H7 (cell line): ENCODE results near the gene ASB9. TPM values are rescaled to one million over a fixed set of nuclear protein-coding genes. Genes with fewer than 3 reads are reported as not detected.
"Not testable (repeated sequence)": the region's sequence is repeated elsewhere in the genome, so short reads cannot be mapped to it uniquely, and the experiment has no call there.

Experiments
- DNase-seq: peaks from one replicate; pipeline ENCODE4 v3.0.0; 2012
- H3K27me3 ChIP-seq: 2 replicates; pipeline ENCODE4 v1.6.0; 2011; ENCODE audit warnings: mild to moderate bottlenecking, low read length; ENCODE audit not compliant: control insufficient read depth, insufficient read depth
- H3K36me3 ChIP-seq: replicated peaks from 2 replicates; pipeline ENCODE4 v1.5.1; 2011; ENCODE audit warnings: low read length; ENCODE audit not compliant: control insufficient read depth, insufficient read depth
- H3K4me3 ChIP-seq: 2 replicates; pipeline ENCODE4 v1.5.1; 2011; ENCODE audit warnings: low read depth, mild to moderate bottlenecking, control low read depth, low read length, moderate library complexity; ENCODE audit not compliant: insufficient read depth
- total RNA-seq: library from RNA; depleted of rRNA; stranded (reverse); fragments of >200 nt; shearing (Covaris generic); gene quantifications from 2 replicates; pipeline ENCODE4 v1.2.3, GENCODE V29; 2014; rRNA removed

The ASB9 gene
- 2.7 and 2.9 TPM in 2 replicates for total RNA-seq

DNA sequence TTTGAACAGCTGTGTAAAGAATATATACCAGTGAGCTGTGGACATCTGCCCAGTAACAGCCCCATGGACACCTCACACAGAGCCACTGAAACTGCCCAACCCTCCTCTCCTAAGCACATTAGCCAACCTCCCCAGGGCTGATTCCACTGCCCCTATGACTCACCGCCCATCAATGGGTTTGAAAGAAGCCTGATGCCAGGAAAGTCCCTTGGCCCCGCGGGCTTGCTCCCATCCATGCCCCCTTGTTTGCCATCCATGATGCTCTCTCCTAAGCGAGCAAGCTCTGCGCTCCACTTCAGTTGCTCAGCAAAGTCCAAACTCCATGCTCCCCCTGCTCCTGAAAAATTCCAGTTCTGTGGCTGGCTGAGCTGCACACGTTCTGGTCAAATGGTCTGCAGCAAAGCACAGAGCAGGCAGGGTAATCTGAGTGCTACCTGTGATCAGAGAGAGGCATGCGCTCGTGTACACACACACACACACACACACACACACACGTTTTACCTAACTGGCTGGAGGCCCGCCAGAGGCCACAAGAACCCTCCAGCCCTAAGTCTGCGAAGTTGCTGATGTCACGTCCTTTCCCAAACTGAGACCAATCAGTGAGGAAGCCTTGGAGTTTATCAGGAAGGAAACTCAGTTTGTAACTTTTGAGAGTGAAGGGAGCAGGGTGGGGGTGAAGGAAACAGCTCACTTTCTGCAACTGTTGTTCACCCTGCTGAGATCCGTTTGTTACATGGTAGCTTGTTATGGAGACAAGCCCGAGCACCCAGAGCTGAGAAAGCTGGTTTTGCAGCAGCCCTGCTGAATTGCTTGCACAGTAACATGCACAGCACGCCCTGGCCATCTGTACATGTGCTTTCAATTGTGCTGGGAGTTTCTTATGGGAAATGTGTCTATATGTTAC is at the start of gene ASB9:
Gene ASB9, minus strand, starts transcription at position 466 of the 904 bp plus-strand sequence. Its CDS starts 209 bp downstream, at position 257.
- Histone ChIP-seq H3K36me3 (no peaks in the 10 kb centered on the region), H3K4me3 (no peak within 1 kb of the TSS), H3K27me3 (no peaks in the 10 kb centered on the region)
- peak; percentile 51 for DNase-seq

DNA sequence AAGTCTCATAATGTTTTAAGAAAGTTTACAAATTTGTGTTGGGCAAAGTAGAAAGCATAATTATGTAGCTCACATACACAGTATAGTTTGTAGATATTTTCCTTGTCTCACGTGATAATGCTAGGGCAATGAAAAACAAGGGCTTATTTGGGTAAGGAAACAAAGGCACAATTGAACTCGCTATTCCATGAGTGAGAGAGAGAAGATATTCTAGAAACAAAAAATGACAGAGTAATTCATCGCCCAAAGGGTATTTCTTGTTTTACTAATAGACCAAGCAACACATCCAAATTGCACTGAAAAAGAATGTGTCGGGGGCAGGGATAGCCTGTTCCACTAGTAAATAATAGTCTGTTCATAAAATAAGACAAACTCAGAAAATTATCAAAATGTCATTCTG is 49.2 kb upstream of the ASB9 start:
- H3K36me3 ChIP-seq = peaks cover 1% of the 10 kb centered on the region; the same call in 1 of the 2 replicates
- H3K4me3 ChIP-seq = no peak overlapping the region
- no peak for DNase-seq
- no peaks in the 10 kb centered on the region for H3K27me3 ChIP-seq

- no peak for DNase-seq
- no peak within 1 kb of the TSS for H3K4me3 ChIP-seq
- no peaks in the 10 kb centered on the region for H3K27me3 ChIP-seq
- no peaks in the 10 kb centered on the region for H3K36me3 ChIP-seq
Measured at GRCh38 chrX:15315509-15315908, 45.6 kb upstream of the ASB9 start, which contains the start of gene ASB11. Gene ASB11, minus strand, starts transcription at chrX:15315640. Its CDS starts 35 bp downstream, at chrX:15315605.

DNA sequence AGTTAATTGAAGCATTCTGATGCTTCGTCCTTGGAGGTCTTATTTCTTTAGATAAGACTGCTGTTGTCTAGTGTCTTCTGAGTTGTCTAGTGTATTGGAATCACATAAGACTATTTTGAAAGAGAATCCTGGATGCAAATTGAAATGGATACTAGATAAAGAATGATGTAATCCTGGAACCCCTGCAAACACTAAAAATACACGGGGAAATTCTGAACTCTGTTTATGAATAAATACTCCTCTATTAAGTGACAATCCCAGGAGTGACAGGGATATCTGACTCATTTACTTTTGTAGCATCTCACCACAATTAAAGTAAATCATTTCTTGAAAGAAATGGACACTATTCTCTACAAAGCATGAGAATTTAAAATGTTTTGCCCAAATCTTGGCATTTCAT is 44.6 kb upstream of the ASB9 start:
- H3K4me3 ChIP-seq = no peak overlapping the region
- no peaks in the 10 kb centered on the region for H3K27me3 ChIP-seq
- H3K36me3 ChIP-seq = no peaks in the 10 kb centered on the region
- DNase-seq = no peak

GRCh38 chrX:15311119-15311518 is 41.2 kb upstream of the ASB9 start:
- H3K36me3 ChIP-seq = no peaks in the 10 kb centered on the region
- H3K27me3 ChIP-seq = no peaks in the 10 kb centered on the region
- no peak for DNase-seq
- no peak overlapping the region for H3K4me3 ChIP-seq

DNA sequence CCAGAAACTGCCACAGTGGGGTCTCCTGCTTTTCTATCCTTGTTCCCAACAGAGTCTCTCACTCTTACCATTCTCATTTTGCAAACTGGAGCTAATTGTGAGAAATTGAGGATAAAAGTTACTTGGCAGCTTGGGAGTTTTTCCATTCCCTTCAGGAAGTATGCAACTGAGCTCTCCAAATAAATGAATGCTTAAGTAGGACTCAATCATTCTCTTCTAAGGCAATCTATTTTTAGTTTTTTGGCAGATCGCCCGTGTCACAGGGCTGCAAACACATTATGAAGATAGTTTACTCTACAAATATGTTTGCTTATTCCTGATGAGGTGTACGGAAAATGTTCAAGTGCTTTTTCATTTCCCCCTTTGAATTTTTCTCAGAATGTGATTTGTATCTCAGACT is 40.2 kb upstream of the ASB9 start:
- DNase-seq = no peak
- Histone ChIP-seq H3K36me3 (no peaks in the 10 kb centered on the region), H3K4me3 (no peak overlapping the region), H3K27me3 (no peaks in the 10 kb centered on the region)

GRCh38 chrX:15305899-15306298 is 36.0 kb upstream of the ASB9 start:
- H3K4me3 ChIP-seq, DNase-seq, H3K27me3 ChIP-seq, H3K36me3 ChIP-seq: not testable (repeated sequence)

DNA sequence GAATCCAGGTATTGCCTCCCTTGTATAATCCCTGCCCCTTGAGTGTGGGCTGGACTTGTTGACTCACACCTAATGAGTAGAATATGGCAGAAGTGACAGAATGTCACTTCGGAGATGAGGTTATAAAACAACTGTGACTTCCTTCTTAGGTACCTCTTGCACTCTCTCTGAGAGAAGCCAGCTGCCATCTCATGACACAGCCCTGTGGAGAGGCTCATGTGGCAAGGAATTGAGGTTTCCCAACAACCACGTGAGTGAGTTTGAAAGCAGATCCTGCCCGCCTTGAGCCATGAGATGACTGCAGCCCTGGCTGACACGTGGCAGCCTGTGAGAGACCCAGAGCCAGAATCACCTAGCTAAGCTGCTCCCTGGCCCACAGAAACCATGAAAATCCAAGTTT is 32.0 kb upstream of the ASB9 start:
- Histone ChIP-seq H3K4me3 (no peak overlapping the region), H3K27me3 (no peaks in the 10 kb centered on the region), H3K36me3 (no peaks in the 10 kb centered on the region)
- DNase-seq = no peak

DNA sequence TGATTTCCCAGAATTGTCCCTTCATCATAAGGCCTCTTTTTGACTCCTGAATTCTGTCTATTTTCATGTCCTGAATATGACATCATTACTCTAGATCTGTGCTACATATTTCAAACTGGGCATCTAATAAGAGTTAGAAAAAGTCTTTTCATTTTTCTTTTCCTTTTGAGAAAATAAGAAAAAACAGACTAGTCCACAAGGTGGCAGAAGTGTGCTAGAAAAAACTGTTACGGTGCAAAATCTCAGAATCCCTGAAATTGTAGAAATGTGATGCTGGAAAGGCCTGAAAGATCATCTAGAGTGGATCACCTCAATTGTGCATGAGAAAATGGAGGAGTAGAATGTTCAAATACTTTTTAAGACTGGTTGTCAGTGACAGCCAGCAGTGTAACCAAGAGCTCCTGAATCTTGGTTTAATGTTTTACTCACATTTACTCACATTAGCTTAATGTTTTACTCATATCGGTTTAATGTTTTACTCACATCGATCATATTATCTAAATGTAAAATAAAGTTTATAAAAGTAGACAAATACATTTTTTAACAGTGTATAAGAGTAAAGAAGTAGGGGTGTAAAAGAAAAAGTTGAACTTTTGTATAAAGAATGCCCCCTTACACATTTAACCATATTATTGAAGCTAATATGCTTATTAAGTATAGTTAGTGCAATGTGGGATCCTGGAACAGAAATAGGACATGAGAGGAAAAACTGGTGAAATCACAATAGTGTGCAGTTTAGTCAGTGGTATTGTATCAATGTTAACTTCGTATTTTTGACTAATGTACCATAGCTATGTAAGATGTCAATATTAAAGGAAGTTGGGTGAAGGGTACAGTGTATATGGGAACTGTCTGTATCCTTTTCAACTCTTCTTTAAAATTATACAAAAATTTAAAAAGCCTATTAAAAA is 30.3 kb upstream of the ASB9 start:
- Histone ChIP-seq H3K27me3 (no peaks in the 10 kb centered on the region), H3K4me3 (no peak overlapping the region), H3K36me3 (no peaks in the 10 kb centered on the region)
- peak; percentile 50 for DNase-seq

DNA sequence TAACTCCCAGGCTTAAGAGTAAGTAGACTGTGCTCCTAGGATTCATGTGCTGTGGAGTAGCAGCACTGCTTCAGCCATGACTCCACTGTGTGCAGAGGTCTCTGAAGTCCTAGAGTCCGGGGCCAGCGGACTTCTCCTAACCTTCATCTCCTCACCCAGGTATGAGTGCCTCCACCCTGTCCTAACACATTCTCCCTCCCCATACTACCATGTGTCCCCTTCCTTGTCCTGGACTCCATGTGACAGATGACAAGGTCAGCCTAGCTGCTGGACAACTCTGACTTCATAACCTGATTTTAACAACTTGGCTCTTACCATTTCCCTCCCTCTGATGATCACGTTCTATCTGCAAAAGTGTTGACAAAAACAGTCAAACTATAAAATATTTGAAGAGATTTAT is 28.9 kb upstream of the ASB9 start:
- H3K36me3 ChIP-seq = no peaks in the 10 kb centered on the region
- H3K27me3 ChIP-seq = no peaks in the 10 kb centered on the region
- no peak for DNase-seq
- H3K4me3 ChIP-seq = no peak overlapping the region

DNA sequence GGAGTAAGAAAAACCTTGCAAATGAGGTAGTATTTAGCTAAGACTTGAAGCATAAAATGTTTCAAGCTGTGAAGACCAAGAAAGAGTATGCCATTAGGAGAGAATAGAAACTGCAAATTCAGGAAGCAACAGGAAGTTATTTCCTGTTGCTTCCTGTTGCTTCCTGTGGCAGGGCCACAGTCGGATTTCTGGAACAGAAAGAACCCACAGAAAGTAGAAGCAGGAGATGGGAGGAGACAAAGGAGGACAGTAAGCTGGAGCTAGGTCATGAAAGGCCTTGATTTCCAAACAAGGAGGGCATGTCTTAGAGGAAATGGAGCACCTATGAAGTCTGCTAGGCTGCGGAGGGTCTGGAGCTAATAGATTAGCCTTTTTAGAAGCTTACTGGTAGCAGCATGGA is 28.3 kb upstream of the ASB9 start:
- DNase-seq = no peak
- Histone ChIP-seq H3K27me3 (no peaks in the 10 kb centered on the region), H3K4me3 (no peak overlapping the region), H3K36me3 (no peaks in the 10 kb centered on the region)

- Histone ChIP-seq H3K4me3 (no peak overlapping the region), H3K36me3 (no peaks in the 10 kb centered on the region), H3K27me3 (no peaks in the 10 kb centered on the region)
- no peak for DNase-seq
Measured at GRCh38 chrX:15293451-15293850, 23.6 kb upstream of the ASB9 start.

GRCh38 chrX:15292861-15293260 is 23.0 kb upstream of the ASB9 start:
- DNase-seq = no peak
- no peak overlapping the region for H3K4me3 ChIP-seq
- H3K36me3 ChIP-seq = no peaks in the 10 kb centered on the region
- H3K27me3 ChIP-seq = no peaks in the 10 kb centered on the region

GRCh38 chrX:15277604-15278003 is 7.7 kb upstream of the ASB9 start:
- H3K4me3 ChIP-seq = no peak overlapping the region
- H3K27me3 ChIP-seq = no peaks in the 10 kb centered on the region
- no peak for DNase-seq
- H3K36me3 ChIP-seq = no peaks in the 10 kb centered on the region

DNA sequence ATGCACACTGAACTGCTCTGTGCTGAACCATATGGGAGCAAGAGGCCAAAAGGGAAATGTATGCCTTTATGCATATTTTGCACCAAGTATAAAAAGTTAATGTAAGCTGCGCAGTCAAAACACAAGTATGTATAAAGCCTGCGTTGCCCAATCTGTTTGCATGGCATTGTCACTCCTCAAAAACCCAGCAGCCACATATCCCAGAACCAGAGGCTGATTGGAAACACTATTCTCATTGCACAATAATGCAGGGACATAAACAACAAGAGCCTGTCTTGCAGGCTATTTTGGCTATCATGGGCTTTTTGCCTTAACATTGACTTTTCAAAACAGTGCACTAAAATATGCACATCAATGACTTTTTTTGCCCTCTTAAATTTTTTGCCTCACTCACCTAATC is 5.1 kb upstream of the ASB9 start:
- no peak overlapping the region for H3K4me3 ChIP-seq
- no peak for DNase-seq
- no peaks in the 10 kb centered on the region for H3K36me3 ChIP-seq
- no peaks in the 10 kb centered on the region for H3K27me3 ChIP-seq
